Colonic mucosa (tissue), 4 donors: Measurements from ENCODE around the gene EZH1. TPM values are rescaled to one million over a fixed set of nuclear protein-coding genes. Genes with fewer than 3 reads are reported as not detected.

Experiments
- DNase-seq: peaks from one replicate; pipeline ENCODE4 v3.0.0-alpha.2; 2020
- H3K27ac ChIP-seq: fragments of 200-600 bp; one replicate; pipeline ENCODE4 v1.8.0; 2021
- H3K27me3 ChIP-seq: fragments of 200-600 bp; one replicate; pipeline ENCODE4 v1.8.0; 2021
- H3K36me3 ChIP-seq: fragments of 200-600 bp; one replicate; pipeline ENCODE4 v1.8.0; 2021
- H3K4me1 ChIP-seq: fragments of 200-600 bp; one replicate; pipeline ENCODE4 v1.8.0; 2021; ENCODE audit warnings: mild to moderate bottlenecking
- H3K4me3 ChIP-seq: fragments of 200-600 bp; one replicate; pipeline ENCODE4 v1.8.0; 2021
- H3K9ac ChIP-seq, 2 donors: one replicate each; pipeline ENCODE4 v1.7.0; 2013; ENCODE audit warnings: control low read depth in 2 of 2, low read depth in 2 of 2, low read length in 2 of 2
- H3K9me3 ChIP-seq: fragments of 200-600 bp; one replicate; pipeline ENCODE4 v1.8.0; 2021
- intact Hi-C: fragments of 100-400 bp; cut with DNase I; formaldehyde crosslinking; loops from one replicate; pipeline ENCODE4 v1.14.1; 2022
- total RNA-seq, 2 donors: library from RNA; stranded (reverse); fragmentation: NEBNext Ultra II Directional in 1 of 2; extraction: Animal tissue kit (Norgen Biotek cat#: 25700) in 1 of 2; gene quantifications; one replicate each; pipeline ENCODE4 v1.2.1, GENCODE V29; 2021
- TF ChIP-seq, protein P1 (sequence below): fragments of 200-600 bp; IDR thresholded peaks from one replicate; pipeline ENCODE4 v1.8.0; 2022; ENCODE audit warnings: antibody characterized with exemption, mild to moderate bottlenecking
- donor health status: healthy.
- donor health status: DM: no; HTN: no; CAD: no.
- donor health status: DM: no; HTN: no; CAD: no.

EZH1 gene
- total RNA-seq, 2 donors from 2014 or later: 15.9 to 20.3 TPM

DNA sequence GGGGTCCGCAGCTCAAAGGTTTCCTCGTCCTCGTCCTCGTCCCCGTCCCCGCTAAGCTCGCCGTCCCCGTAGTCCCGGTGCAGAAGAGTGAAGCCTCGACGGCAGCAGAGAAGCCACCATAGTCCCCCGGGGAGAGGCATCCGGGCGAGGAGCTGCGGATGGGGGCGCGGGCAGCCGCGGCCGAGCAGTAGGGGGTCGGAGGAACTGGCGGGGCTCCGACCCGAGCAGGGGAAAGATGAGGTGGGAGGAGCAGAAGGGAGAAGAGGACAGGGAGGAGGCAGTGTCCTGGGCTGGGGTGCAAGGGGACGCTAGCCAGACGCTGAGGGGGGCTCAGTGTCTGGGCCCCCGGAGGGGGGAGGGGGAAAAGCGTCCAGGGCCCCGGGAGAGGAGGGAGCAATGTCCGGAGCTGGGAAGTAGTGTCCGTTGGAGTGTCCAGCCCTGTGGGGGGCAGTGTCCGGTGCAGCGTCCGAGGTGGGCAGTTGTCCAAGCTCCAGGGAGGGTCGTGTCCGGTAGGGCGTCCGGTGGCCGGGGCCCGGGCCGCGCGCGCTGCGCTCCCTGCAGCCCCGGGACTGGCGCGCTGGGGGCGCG, 68.3 kb downstream of the EZH1 start, which contains the start of gene PLEKHH3:
TSS of gene PLEKHH3 (minus strand) at position 571 of the 588 bp plus-strand sequence. CDS start at position 140, 431 bp downstream.
- intact Hi-C loops: no loop called here

DNA sequence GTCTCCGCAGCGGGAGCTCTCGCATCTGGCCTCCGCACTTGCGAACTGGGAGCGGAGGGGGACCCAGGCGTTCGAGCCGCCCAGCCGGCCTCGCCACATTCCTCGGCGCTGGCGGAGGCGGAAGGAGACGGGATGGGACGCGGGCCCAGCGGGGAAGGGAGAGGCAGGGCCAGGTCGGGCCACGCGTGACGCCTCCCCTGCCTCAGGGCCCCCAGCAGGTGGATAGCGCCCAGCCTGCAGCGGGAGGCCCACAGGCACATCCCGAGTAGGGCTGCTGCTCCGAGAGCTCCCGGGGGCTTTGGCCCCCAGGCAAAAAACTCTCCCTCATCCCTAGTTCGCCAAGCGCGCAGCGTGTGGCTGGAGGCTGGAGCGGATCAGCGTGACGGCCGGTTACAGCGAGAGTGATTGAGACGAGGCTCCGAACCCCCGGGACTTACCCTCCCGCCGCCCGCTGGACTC, 68.8 kb downstream of the EZH1 start:
- Histone ChIP-seq H3K36me3 (no peaks in the 10 kb centered on the region), H3K27ac (peak overlapping the region; percentile 71), H3K4me1 (peaks cover 36% of the 10 kb centered on the region), H3K9me3 (no peaks in the 10 kb centered on the region), H3K4me3 (peak overlapping the region; percentile 78), H3K9ac (peak overlapping the region; percentile 92), H3K27me3 (no peaks in the 10 kb centered on the region)
- intact Hi-C loops: no loop called here
- TF ChIP-seq, protein P1, sequence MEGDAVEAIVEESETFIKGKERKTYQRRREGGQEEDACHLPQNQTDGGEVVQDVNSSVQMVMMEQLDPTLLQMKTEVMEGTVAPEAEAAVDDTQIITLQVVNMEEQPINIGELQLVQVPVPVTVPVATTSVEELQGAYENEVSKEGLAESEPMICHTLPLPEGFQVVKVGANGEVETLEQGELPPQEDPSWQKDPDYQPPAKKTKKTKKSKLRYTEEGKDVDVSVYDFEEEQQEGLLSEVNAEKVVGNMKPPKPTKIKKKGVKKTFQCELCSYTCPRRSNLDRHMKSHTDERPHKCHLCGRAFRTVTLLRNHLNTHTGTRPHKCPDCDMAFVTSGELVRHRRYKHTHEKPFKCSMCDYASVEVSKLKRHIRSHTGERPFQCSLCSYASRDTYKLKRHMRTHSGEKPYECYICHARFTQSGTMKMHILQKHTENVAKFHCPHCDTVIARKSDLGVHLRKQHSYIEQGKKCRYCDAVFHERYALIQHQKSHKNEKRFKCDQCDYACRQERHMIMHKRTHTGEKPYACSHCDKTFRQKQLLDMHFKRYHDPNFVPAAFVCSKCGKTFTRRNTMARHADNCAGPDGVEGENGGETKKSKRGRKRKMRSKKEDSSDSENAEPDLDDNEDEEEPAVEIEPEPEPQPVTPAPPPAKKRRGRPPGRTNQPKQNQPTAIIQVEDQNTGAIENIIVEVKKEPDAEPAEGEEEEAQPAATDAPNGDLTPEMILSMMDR: no peak
- peak; percentile 64 for DNase-seq

More for the DNA sequence above, 68.3 kb downstream of the EZH1 start, which contains the start of gene PLEKHH3:
- Histone ChIP-seq H3K9me3 (no peaks in the 10 kb centered on the region), H3K36me3 (no peaks in the 10 kb centered on the region), H3K4me3 (peak within 1 kb of the TSS; percentile 78), H3K4me1 (peaks cover 39% of the 10 kb centered on the region), H3K27me3 (peaks cover under 1% of the 10 kb centered on the region), H3K9ac (peak within 1 kb of the TSS; percentile 92), H3K27ac (peak within 1 kb of the TSS; percentile 95)
- no peak for DNase-seq
- TF ChIP-seq, protein P1: no peak

DNA sequence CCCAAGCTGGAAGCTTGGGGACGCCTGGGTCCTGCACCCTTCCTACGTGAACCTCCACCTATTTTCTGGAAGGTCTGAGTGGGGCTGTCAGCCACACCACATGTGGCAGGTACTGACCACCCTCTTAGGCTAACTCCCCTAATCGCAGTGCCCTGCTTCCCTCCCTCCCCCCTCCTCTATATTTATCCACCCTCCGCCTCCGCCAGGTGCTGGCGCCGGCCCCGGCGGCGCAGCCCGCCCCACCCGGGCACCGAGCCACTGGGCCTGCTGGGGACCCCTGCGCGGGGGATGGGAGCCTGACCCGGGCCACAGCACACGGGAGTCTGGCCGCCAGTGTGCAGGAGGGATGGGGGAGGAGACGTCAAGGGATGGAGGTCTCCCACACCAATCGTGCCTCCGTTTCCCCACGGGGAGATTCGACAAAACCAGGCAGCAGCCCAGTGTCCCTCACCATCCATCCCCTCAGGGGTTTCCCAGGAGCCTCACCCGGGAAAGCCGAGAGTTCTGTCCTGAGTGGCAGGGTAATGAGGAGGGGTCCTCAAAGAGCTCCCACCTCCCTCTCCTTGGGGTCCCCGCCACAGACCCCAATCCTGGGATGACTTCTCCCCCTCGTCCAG, 69.4 kb downstream of the EZH1 start:
- H3K27me3 ChIP-seq: no peaks in the 10 kb centered on the region
- peak overlapping the region; percentile 92 for H3K9ac ChIP-seq
- DNase-seq: no peak
- H3K4me1 ChIP-seq: peaks cover 36% of the 10 kb centered on the region
- TF ChIP-seq, protein P1: no peak
- intact Hi-C loops: no loop called here
- no peaks in the 10 kb centered on the region for H3K9me3 ChIP-seq
- peak overlapping the region; percentile 78 for H3K4me3 ChIP-seq
- H3K36me3 ChIP-seq: no peaks in the 10 kb centered on the region
- H3K27ac ChIP-seq: peak overlapping the region; percentile 71

DNA sequence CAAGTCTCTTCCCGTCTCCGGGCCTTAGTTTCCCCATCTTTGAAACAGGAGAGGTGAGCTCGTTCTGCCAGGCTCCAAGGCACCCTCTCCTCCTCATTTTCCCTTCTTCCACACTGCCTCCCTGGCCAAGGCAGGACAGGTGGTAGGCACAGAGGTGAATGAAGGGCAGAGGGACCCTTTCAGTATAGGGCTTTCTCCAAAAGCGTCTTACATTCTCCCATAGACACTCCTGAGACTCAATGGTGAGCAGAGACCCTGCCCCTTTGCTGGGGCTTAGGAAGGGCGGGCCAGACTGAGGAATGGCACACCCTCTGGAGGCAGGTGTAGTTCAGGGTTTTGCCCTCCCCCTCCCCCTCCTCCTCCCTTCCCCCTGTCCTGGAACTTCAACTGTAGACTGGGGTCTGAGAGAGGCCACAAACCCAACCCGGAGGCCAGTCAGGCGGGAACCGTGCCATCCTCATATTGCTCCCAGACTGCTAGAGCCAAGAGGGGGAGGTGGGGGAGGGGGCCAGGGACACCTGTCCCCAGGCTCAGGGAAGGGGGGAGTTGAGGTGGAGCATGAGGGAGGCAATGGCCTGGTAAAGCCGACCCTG, 70.0 kb downstream of the EZH1 start:
- H3K27ac ChIP-seq: no peak overlapping the region
- H3K36me3 ChIP-seq: no peaks in the 10 kb centered on the region
- no peak for DNase-seq
- TF ChIP-seq, protein P1: no peak
- peak overlapping the region; percentile 78 for H3K4me3 ChIP-seq
- H3K9ac ChIP-seq: peak overlapping the region; percentile 92
- peaks cover 31% of the 10 kb centered on the region for H3K4me1 ChIP-seq
- intact Hi-C loops: loop anchor here (5.0 kb wide), 1 partner anchor 68 kb away; the partner anchor contains the start of genes RETREG3 and TUBG1
- H3K9me3 ChIP-seq: no peaks in the 10 kb centered on the region
- H3K27me3 ChIP-seq: no peaks in the 10 kb centered on the region

DNA sequence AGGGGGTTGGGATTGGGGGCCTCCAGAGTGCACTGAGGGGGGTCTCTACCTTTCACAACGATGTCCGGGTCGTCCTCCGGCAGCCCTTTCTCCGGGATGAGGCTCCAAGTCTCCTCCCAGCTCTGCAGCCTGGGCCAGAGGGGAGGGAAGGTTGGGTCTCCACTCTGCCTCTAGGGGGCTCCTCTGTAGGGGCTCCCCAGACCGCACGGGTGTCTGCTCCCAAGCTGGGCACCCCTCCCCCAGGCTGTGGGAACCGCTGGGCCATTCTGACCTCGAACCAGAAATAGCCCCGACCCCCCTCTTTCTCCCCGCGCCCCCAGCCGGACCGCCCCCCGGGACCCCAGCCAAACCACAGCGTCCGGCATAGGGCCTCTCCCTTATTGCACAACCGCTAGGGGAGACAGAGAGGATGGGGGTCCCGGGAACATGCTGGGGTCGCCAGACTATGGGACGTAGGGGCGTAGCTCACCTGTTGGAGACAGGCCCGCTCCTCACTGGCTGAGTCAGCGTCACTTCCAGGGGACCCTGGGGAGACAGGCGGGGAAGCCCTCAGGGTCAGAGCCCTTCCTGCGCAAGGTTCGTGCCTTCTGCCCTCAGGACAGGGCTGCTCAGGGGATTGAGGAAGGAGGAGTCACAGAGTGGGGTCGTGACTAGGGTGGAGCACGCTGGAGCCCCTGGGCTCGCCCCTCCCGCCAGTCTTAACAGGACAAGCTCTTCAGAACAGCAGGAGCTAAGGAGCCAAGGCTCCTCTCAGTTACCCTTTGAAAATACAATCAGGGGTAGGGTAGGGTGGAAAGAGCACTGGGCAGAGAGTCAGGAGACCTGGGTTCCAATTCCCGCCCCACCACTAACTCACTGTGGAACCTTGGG, 70.7 kb downstream of the EZH1 start:
- H3K27ac ChIP-seq: no peak overlapping the region
- peak overlapping the region; percentile 17 for H3K4me3 ChIP-seq
- H3K4me1 ChIP-seq: peaks cover 24% of the 10 kb centered on the region
- peak; percentile 57 for DNase-seq
- H3K27me3 ChIP-seq: no peaks in the 10 kb centered on the region
- peak overlapping the region; percentile 30 to 92 for H3K9ac ChIP-seq
- TF ChIP-seq, protein P1: peak; percentile 19
- peaks cover 4% of the 10 kb centered on the region for H3K36me3 ChIP-seq
- intact Hi-C loops: loop anchor here (5.0 kb wide), 1 partner anchor 67 kb away; the partner anchor contains the start of genes RETREG3 and TUBG1
- no peaks in the 10 kb centered on the region for H3K9me3 ChIP-seq
